H1 (cell line): ENCODE measurements around the gene ELOVL3. TPM values are rescaled to one million over a fixed set of nuclear protein-coding genes. Genes with fewer than 3 reads are reported as not detected.

Experiments used
- CTCF ChIA-PET: fragments of 300-600 bp; sonication (Branson Sonifier 250); formaldehyde crosslinking; loops from one replicate; lab custom pipeline; 2021; ENCODE audit not compliant: partially characterized antibody; lab: Charles Lee
- POLR2A ChIA-PET: fragments of 300-600 bp; sonication (Branson Sonifier 250); formaldehyde crosslinking; loops from one replicate; lab custom pipeline; 2021; ENCODE audit warnings: inconsistent platforms; ENCODE audit not compliant: partially characterized antibody; lab: Charles Lee
- DNase-seq, 2 experiments: peaks; one replicate each; pipeline versions ENCODE4 v3.0.0 to v3.0.0-alpha.2; 2010 to 2022; ENCODE audit warnings: low spot score in 2 of 2, low read depth in 1 of 2, mixed read lengths in 1 of 2
- FAIRE-seq: peaks from 2 replicates; lab custom pipeline; 2011; peaks lifted over from hg19 to GRCh38; lab: Jason Lieb, UNC
- H2AFZ ChIP-seq: 2 replicates; pipeline ENCODE4 v1.8.1; 2012; ENCODE audit warnings: low read length, inconsistent platforms
- H2AK5ac ChIP-seq: 2 replicates; pipeline ENCODE4 v1.6.1; 2013; ENCODE audit warnings: low read depth, low read length
- H2BK120ac ChIP-seq: replicated peaks from 2 replicates; pipeline ENCODE3; 2013; ENCODE audit warnings: low read depth, low read length, inconsistent platforms
- H2BK12ac ChIP-seq: 2 replicates; pipeline ENCODE4 v1.6.1; 2013; ENCODE audit warnings: low read depth, low read length
- H2BK15ac ChIP-seq: 2 replicates; pipeline ENCODE4 v1.6.1; 2013; ENCODE audit warnings: low read length
- H2BK20ac ChIP-seq: 2 replicates; pipeline ENCODE4 v1.6.1; 2013; ENCODE audit warnings: low read length
- H2BK5ac ChIP-seq: 2 replicates; pipeline ENCODE4 v1.6.1; 2013; ENCODE audit warnings: low read depth, low read length
- H3K14ac ChIP-seq: 2 replicates; pipeline ENCODE4 v1.6.1; 2013; ENCODE audit warnings: inconsistent platforms; ENCODE audit not compliant: insufficient read length
- H3K18ac ChIP-seq: 2 replicates; pipeline ENCODE4 v1.6.1; 2013; ENCODE audit warnings: low read length; ENCODE audit errors: extremely low read depth
- H3K23ac ChIP-seq: 2 replicates; pipeline ENCODE4 v1.6.1; 2013; ENCODE audit warnings: inconsistent platforms; ENCODE audit not compliant: insufficient read length
- H3K23me2 ChIP-seq: 2 replicates; pipeline ENCODE4 v1.6.1; 2013; ENCODE audit warnings: low read depth, low read length
- H3K27ac ChIP-seq: 2 replicates; pipeline ENCODE4 v1.6.1; 2011; ENCODE audit warnings: low read depth, low read length, inconsistent platforms
- H3K27me3 ChIP-seq, 4 experiments: replicated peaks in 1 of 4; 1 replicate in 1 of 4; 2 replicates in 3 of 4; pipeline versions ENCODE4 v1.6.1 to v1.8.1; 2011 to 2013; ENCODE audit warnings: low read length in 3 of 4, mild to moderate bottlenecking in 3 of 4, inconsistent platforms in 2 of 4, mixed read lengths in 2 of 4, moderate library complexity in 1 of 4; ENCODE audit not compliant: control insufficient read depth in 3 of 4, insufficient read depth in 3 of 4; ENCODE audit errors: extremely low read depth in 1 of 4
- H3K36me3 ChIP-seq, 4 experiments: 2 replicates each; pipeline versions ENCODE4 v1.6.1 to v1.8.1; 2011 to 2013; ENCODE audit warnings: mild to moderate bottlenecking in 4 of 4, low read length in 3 of 4, moderate library complexity in 2 of 4, control low read depth in 1 of 4, inconsistent platforms in 1 of 4; ENCODE audit not compliant: insufficient read depth in 4 of 4, control insufficient read depth in 2 of 4
- H3K4ac ChIP-seq: replicated peaks from 2 replicates; pipeline ENCODE3; 2013; ENCODE audit warnings: low read length, low read depth, mixed read lengths, inconsistent platforms; ENCODE audit not compliant: insufficient read length
- H3K4me1 ChIP-seq, 4 experiments: replicated peaks in 1 of 4; 1 replicate in 1 of 4; 2 replicates in 3 of 4; pipeline versions ENCODE4 v1.6.1 to v1.8.1; 2011 to 2013; ENCODE audit warnings: low read length in 3 of 4, inconsistent platforms in 2 of 4, mixed read lengths in 1 of 4; ENCODE audit not compliant: insufficient read depth in 4 of 4, control insufficient read depth in 3 of 4
- H3K4me2 ChIP-seq, 2 experiments: 2 replicates each; pipeline versions ENCODE4 v1.6.1 to v1.8.1; 2011 to 2013; ENCODE audit warnings: low read depth in 2 of 2, low read length in 2 of 2, control low read depth in 1 of 2, inconsistent platforms in 1 of 2, mild to moderate bottlenecking in 1 of 2; ENCODE audit not compliant: insufficient read depth in 1 of 2
- H3K4me3 ChIP-seq, 4 experiments: fragments of 200-600, 300-600 bp in 1 of 4; sonication (generic), shearing (Covaris generic), sonication (Bioruptor Twin) in 1 of 4; 2 replicates each; pipeline versions ENCODE4 v1.5.1 to v1.8.1; 2011 to 2016; ENCODE audit warnings: low read length in 4 of 4, low read depth in 3 of 4, control low read depth in 2 of 4, inconsistent platforms in 2 of 4, mild to moderate bottlenecking in 2 of 4, mixed read lengths in 1 of 4, moderate library complexity in 1 of 4; ENCODE audit not compliant: insufficient read depth in 2 of 4; ENCODE audit errors: extremely low read depth in 1 of 4
- H3K56ac ChIP-seq: replicated peaks from 2 replicates; pipeline ENCODE3; 2013; ENCODE audit warnings: low read depth, mild to moderate bottlenecking, mixed read lengths, low read length, inconsistent platforms; ENCODE audit not compliant: insufficient read length
- H3K79me1 ChIP-seq: 2 replicates; pipeline ENCODE4 v1.6.1; 2013; ENCODE audit warnings: low read depth, low read length, control low read depth
- H3K79me2 ChIP-seq, 2 experiments: 2 replicates each; pipeline versions ENCODE4 v1.6.1 to v1.8.1; 2012 to 2013; ENCODE audit warnings: low read length in 2 of 2, mild to moderate bottlenecking in 2 of 2, inconsistent platforms in 1 of 2; ENCODE audit not compliant: insufficient read depth in 2 of 2, control insufficient read depth in 1 of 2
- H3K9ac ChIP-seq, 4 experiments: replicated peaks in 1 of 4; 1 replicate in 1 of 4; 2 replicates in 3 of 4; pipeline versions ENCODE4 v1.6.1 to v1.8.1; 2011 to 2013; ENCODE audit warnings: low read depth in 3 of 4, low read length in 3 of 4, control low read depth in 2 of 4, mild to moderate bottlenecking in 2 of 4, moderate library complexity in 2 of 4, inconsistent platforms in 1 of 4; ENCODE audit errors: extremely low read depth in 1 of 4
- H3K9me3 ChIP-seq, 2 experiments: 2 replicates each; pipeline versions ENCODE4 v1.6.1 to v1.8.1; 2012 to 2013; ENCODE audit warnings: mild to moderate bottlenecking in 2 of 2, moderate library complexity in 2 of 2, control low read depth in 1 of 2, inconsistent platforms in 1 of 2, low read depth in 1 of 2, low read length in 1 of 2, mixed read lengths in 1 of 2; ENCODE audit not compliant: insufficient read depth in 2 of 2
- H4K20me1 ChIP-seq, 2 experiments: replicated peaks in 1 of 2; 2 replicates each; pipeline versions ENCODE3 to v1.8.1; 2011 to 2013; ENCODE audit warnings: inconsistent platforms in 2 of 2, low read length in 2 of 2, mild to moderate bottlenecking in 1 of 2; ENCODE audit not compliant: insufficient read depth in 2 of 2, control insufficient read depth in 1 of 2
- H4K5ac ChIP-seq: 2 replicates; pipeline ENCODE4 v1.6.1; 2013; ENCODE audit warnings: low read length, low read depth, mixed read lengths, inconsistent platforms; ENCODE audit not compliant: insufficient read length
- H4K8ac ChIP-seq: 2 replicates; pipeline ENCODE4 v1.8.0; 2013; ENCODE audit warnings: mild to moderate bottlenecking, moderate library complexity, low read length, inconsistent platforms; ENCODE audit not compliant: insufficient read depth; ENCODE audit errors: extremely low read depth
- H4K91ac ChIP-seq: replicated peaks from 2 replicates; pipeline ENCODE3; 2013; ENCODE audit warnings: low read length, mixed read lengths, inconsistent platforms; ENCODE audit not compliant: insufficient read length
- MAFK ChIP-seq: IDR thresholded peaks from 2 replicates; pipeline ENCODE4 v1.6.1; 2012; ENCODE audit warnings: low read depth, mild to moderate bottlenecking, improper control_type of control experiment, low read length
- PHF8 ChIP-seq: fragments of 200-600 bp; sonication (generic); conservative IDR thresholded peaks from 2 replicates; pipeline ENCODE4 v1.7.1; 2012; ENCODE audit warnings: low read depth, mild to moderate bottlenecking, inconsistent platforms, low read length, moderate library complexity
- POU5F1 ChIP-seq: IDR thresholded peaks from 2 replicates; pipeline ENCODE4 v1.6.1; 2011; ENCODE audit warnings: low read depth, mild to moderate bottlenecking, low read length, moderate library complexity
- TAF7 ChIP-seq: optimal IDR thresholded peaks from 2 replicates; pipeline ENCODE3; 2011; ENCODE audit warnings: low read depth, mild to moderate bottlenecking, inconsistent platforms, low read length, moderate library complexity, borderline replicate concordance
- WGBS, 2 experiments: shearing (Covaris generic) in 1 of 2; methylation state at CpG; one replicate each; pipeline versions ENCODE4 v1.1.6 to v1.1.7; 2013 to 2015; ENCODE audit warnings: low lambda C conversion rate in 2 of 2, mixed read lengths in 2 of 2, inconsistent platforms in 1 of 2, low coverage in 1 of 2, missing lambda C conversion rate in 1 of 2; ENCODE audit not compliant: insufficient replicate concordance in 2 of 2, insufficient coverage in 1 of 2, insufficient read length in 1 of 2; ENCODE audit errors: extremely low coverage in 1 of 2, missing lambda C conversion rate in 1 of 2; 5-methylcytosine and 5-hydroxymethylcytosine counted together
- polyA plus RNA-seq, 7 experiments: library from polyadenylated mRNA; depleted of rRNA in 3 of 7; stranded (reverse) in 5 of 7; unstranded in 2 of 7; fragments of >200 nt in 5 of 7; fragments of 200-250 nt in 2 of 7; gene quantifications; 1 replicate in 5 of 7; 2 replicates in 1 of 7; 4 replicates in 1 of 7; pipeline versions ENCODE4 v1.2.1 to v1.2.3, GENCODE V29; 2011 to 2013; ENCODE audit warnings: missing spikeins in 2 of 7, mixed read lengths in 2 of 7
- total RNA-seq: library from RNA; stranded (reverse); fragmentation: NEBNext Ultra II Directional; extraction: Animal tissue kit (Norgen Biotek cat#: 25700); gene quantifications from 2 replicates; pipeline ENCODE4 v1.2.1, GENCODE V29; 2021

Gene ELOVL3
- total and polyA plus RNA-seq, 2 of the 8 experiments (the other 6 are each of a cell fraction or from before 2014, with no cell fraction given): 0.27 TPM; not detected in 1

- H4K20me1 ChIP-seq: peaks cover 2 to 7% of the 10 kb centered on the region in 2 experiments
- H3K4me3 ChIP-seq: no peak overlapping the region
- no peak overlapping the region for H3K56ac ChIP-seq
- no peak overlapping the region for H2BK5ac ChIP-seq
- H3K79me1 ChIP-seq: no peaks in the 10 kb centered on the region; the same call in 1 of the 2 replicates
- FAIRE-seq: no peak
- no peak overlapping the region for H2AK5ac ChIP-seq
- no peak overlapping the region for H4K8ac ChIP-seq
- H2BK15ac ChIP-seq: no peak overlapping the region
- no peaks in the 10 kb centered on the region for H3K9me3 ChIP-seq
- H2BK120ac ChIP-seq: no peak overlapping the region
- no peak overlapping the region for H2AFZ ChIP-seq
- H4K5ac ChIP-seq: no peak overlapping the region
- no peaks in the 10 kb centered on the region for H3K27me3 ChIP-seq
- WGBS, 2 experiments: 90% methylated on average over 6 of the region's 6 CpGs; no CpG with 5 or more reads in 1 of the 2 experiments
- no peak overlapping the region for H2BK20ac ChIP-seq
- peaks cover 0 to 13% (median 3%) of the 10 kb centered on the region in 4 experiments; a peak in 4 of 8 replicates for H3K36me3 ChIP-seq
- no peak for DNase-seq
- H3K14ac ChIP-seq: no peak overlapping the region
- no peak overlapping the region for H3K4ac ChIP-seq
- H3K79me2 ChIP-seq: no peaks in the 10 kb centered on the region
- no peak overlapping the region for H3K9ac ChIP-seq
- no peak overlapping the region for H3K27ac ChIP-seq
- POLR2A ChIA-PET: no interaction called here
- no peak overlapping the region for H3K23ac ChIP-seq
- no peak overlapping the region for H2BK12ac ChIP-seq
- no peaks in the 10 kb centered on the region for H3K4me1 ChIP-seq
- no peak overlapping the region for H3K18ac ChIP-seq
- CTCF ChIA-PET: interaction anchor here (0.7 to 2.3 kb wide), 3 partner anchors 31 to 91 kb away, joined by 3 to 13 read pairs (median 4); no protein-coding TSS in a partner anchor
- no peaks in the 10 kb centered on the region for H3K23me2 ChIP-seq
- no peak overlapping the region for H3K4me2 ChIP-seq
- no peak overlapping the region for H4K91ac ChIP-seq
- no peak for TF ChIP-seq MAFK
- no peak for TF ChIP-seq TAF7
- no peak for TF ChIP-seq PHF8
- no peak for TF ChIP-seq POU5F1
Measured at GRCh38 chr10:102261842-102262241, 35.7 kb downstream of the ELOVL3 start.
